H1 (cell line): Measurements from ENCODE around the gene UTP15. TPM values are rescaled to one million over a fixed set of nuclear protein-coding genes. Genes with fewer than 3 reads are reported as not detected.

Source experiments
- ASH2L ChIP-seq: fragments of 200-600, 300-600 bp; sonication (generic); IDR thresholded peaks from one replicate; pipeline ENCODE4 v1.7.1; 2017; ENCODE audit warnings: low read length
- EP300 ChIP-seq, 2 experiments: IDR thresholded peaks; 1 replicate in 1 of 2; 2 replicates in 1 of 2; pipeline ENCODE4 v1.6.1; 2011 to 2012; ENCODE audit warnings: low read depth in 2 of 2, low read length in 2 of 2, mild to moderate bottlenecking in 2 of 2, borderline replicate concordance in 1 of 2, inconsistent platforms in 1 of 2, moderate library complexity in 1 of 2
- GABPA ChIP-seq: IDR thresholded peaks from 2 replicates; pipeline ENCODE4 v1.6.1; 2011; ENCODE audit warnings: mild to moderate bottlenecking, low read length, moderate library complexity, borderline replicate concordance; ENCODE audit not compliant: insufficient read depth
- RBBP5 ChIP-seq: IDR thresholded peaks from 2 replicates; pipeline ENCODE4 v1.7.1; 2012; ENCODE audit warnings: low read depth, mild to moderate bottlenecking, inconsistent platforms, low read length, moderate library complexity, borderline replicate concordance
- SP2 ChIP-seq: IDR thresholded peaks from 2 replicates; pipeline ENCODE4 v1.6.1; 2012; ENCODE audit warnings: mild to moderate bottlenecking, low read length, inconsistent platforms
- SRF ChIP-seq: IDR thresholded peaks from 2 replicates; pipeline ENCODE4 v1.6.1; 2011; ENCODE audit warnings: mild to moderate bottlenecking, low read depth, low read length, moderate library complexity
- polyA plus RNA-seq, 7 experiments: library from polyadenylated mRNA; depleted of rRNA in 3 of 7; stranded (reverse) in 5 of 7; unstranded in 2 of 7; fragments of >200 nt in 5 of 7; fragments of 200-250 nt in 2 of 7; gene quantifications; 1 replicate in 5 of 7; 2 replicates in 1 of 7; 4 replicates in 1 of 7; pipeline versions ENCODE4 v1.2.1 to v1.2.3, GENCODE V29; 2011 to 2013; ENCODE audit warnings: missing spikeins in 2 of 7, mixed read lengths in 2 of 7
- total RNA-seq: library from RNA; stranded (reverse); fragmentation: NEBNext Ultra II Directional; extraction: Animal tissue kit (Norgen Biotek cat#: 25700); gene quantifications from 2 replicates; pipeline ENCODE4 v1.2.1, GENCODE V29; 2021

The UTP15 gene
- total and polyA plus RNA-seq, 2 of the 8 experiments (the other 6 are each of a cell fraction or from before 2014, with no cell fraction given) = 14.3 to 33.6 TPM

GRCh38 chr5:73625372-73625943 lies 59.9 kb downstream of the UTP15 start (continued):
- TF ChIP-seq SRF (no peak), SP2 (no peak), GABPA (0 out of 2 replicates have a peak, but pooled peaks have one; percentile 43), ASH2L (no peak), EP300 (IDR thresholded peaks at IDR 0.05; ENCODE audit: borderline replicate concordance in 1 of 2, low read depth in 2 of 2, low read length in 2 of 2) (peak in 1 of 2 experiments; percentile 46; a peak in 1 of 3 replicates), RBBP5 (peak; percentile 18; the same call in 1 of the 2 replicates)
